Heart right ventricle (tissue), 16 donors: ENCODE data around the gene F10. TPM values are rescaled to one million over a fixed set of nuclear protein-coding genes. Genes with fewer than 3 reads are reported as not detected.

Source experiments
- ATAC-seq, 8 donors: fragments of 200-7000 bp; cut with Tn5 transposase; one replicate each; pipeline ENCODE4 v1.9.1; 2020; ENCODE audit warnings: mild to moderate bottlenecking in 8 of 8, moderate library complexity in 8 of 8, moderate number of reproducible peaks in 1 of 8
- DNase-seq, 2 donors: peaks; one replicate each; pipeline ENCODE4 v3.0.0-alpha.2; 2020
- H3K27ac ChIP-seq, 10 donors: fragments of 200-600 bp; sonication (generic) in 2 of 10; one replicate each; pipeline versions ENCODE4 v1.5.0 to v1.8.0; 2020 to 2022; ENCODE audit warnings: mild to moderate bottlenecking in 3 of 10
- H3K27me3 ChIP-seq, 7 donors: fragments of 200-600 bp; one replicate each; pipeline ENCODE4 v1.8.0; 2021 to 2022; ENCODE audit warnings: mild to moderate bottlenecking in 2 of 7
- H3K36me3 ChIP-seq, 9 donors: fragments of 200-600 bp; sonication (generic) in 1 of 9; one replicate each; pipeline versions ENCODE4 v1.5.0 to v1.8.0; 2020 to 2022; ENCODE audit warnings: mild to moderate bottlenecking in 2 of 9
- H3K4me1 ChIP-seq, 9 donors: fragments of 200-600 bp; sonication (generic) in 1 of 9; one replicate each; pipeline versions ENCODE4 v1.5.0 to v1.8.0; 2020 to 2022; ENCODE audit warnings: mild to moderate bottlenecking in 4 of 9
- H3K4me3 ChIP-seq, 10 donors: fragments of 200-600 bp; sonication (generic) in 2 of 10; one replicate each; pipeline versions ENCODE4 v1.5.0 to v1.8.0; 2020 to 2022; ENCODE audit warnings: mild to moderate bottlenecking in 7 of 10, moderate library complexity in 2 of 10
- H3K9me3 ChIP-seq, 11 donors: fragments of 200-600 bp in 10 of 11; sonication (generic) in 2 of 11; one replicate each; pipeline versions ENCODE4 v1.5.0 to v1.8.0; 2013 to 2022; ENCODE audit warnings: mild to moderate bottlenecking in 2 of 11, control low read depth in 1 of 11, moderate library complexity in 1 of 11
- CTCF ChIP-seq, 9 donors: fragments of 200-600 bp; sonication (generic) in 2 of 9; IDR thresholded peaks; one replicate each; pipeline versions ENCODE4 v1.5.0 to v1.8.0; 2021 to 2022; ENCODE audit warnings: antibody characterized with exemption in 9 of 9, mild to moderate bottlenecking in 5 of 9, moderate library complexity in 1 of 9
- WGBS, 2 donors: extraction: QIAGEN DNeasy Blood & Tissue Kit; methylation state at CpG; one replicate each; pipeline ENCODE4 v1.1.7; 2013; ENCODE audit warnings: inconsistent platforms in 1 of 2; 5-methylcytosine and 5-hydroxymethylcytosine counted together
- intact Hi-C, 10 donors: fragments of 100-400 bp; cut with DNase I; formaldehyde crosslinking; loops; one replicate each; pipeline versions ENCODE4 v1.11.1 to v1.14.2; 2022
- polyA plus RNA-seq, 2 donors: library from polyadenylated mRNA; stranded (reverse); fragments of 200-250 nt; gene quantifications; one replicate each; pipeline ENCODE4 v1.2.3, GENCODE V29; 2013
- total RNA-seq, 10 donors: library from RNA; stranded (reverse); fragmentation: NEBNext Ultra II Directional in 3 of 10; extraction: Animal tissue kit (Norgen Biotek cat#: 25700) in 3 of 10; gene quantifications; one replicate each; pipeline versions ENCODE4 v1.2.1 to v1.2.4, GENCODE V29; 2021 to 2023
- donor health status: Arrhythmogenic right ventricular cardiomyopathy.
- donor health status: ischemic (EF 13 %, LVEDD 7.1; RV severe dilation, severe dysfunction).
- donor health status: healthy with polysubstance abuse.
- donor health status: DM: no; HTN: yes; CAD: no.
- donor health status: DM: no; HTN: no; CAD: no.
- donor health status: ischemic (EF 25% LVEDD 6.9; RV normal size, moderate dysfunction).
- donor health status: ischemic (EF 25% LVEDD 5.7; RV mildly dilated, moderate dysfunction).
- donor health status: healthy.
- donor health status: DM: yes; HTN: yes; CAD: no.
- donor health status: Ischemic cardiomyopathy.
- donor health status: ischemic (EF 35%, LVEDD 5.7; RV mildly dilated, moderate dysfunction).
- donor health status: nonischemic (EF 11% LVEDD 7.7; RV severe dilation, severe dysfunction).
- donor health status: DM: yes; HTN: yes; CAD: no.
- donor health status: PGD.
- donor health status: ischemic (EF 29% LVEDD 5.4; RV normal size, mild dysfunction).
- donor health status: nonischemic (EF 23%, LVEDD 6.1; RV moderate dilation, normal function).

F10 gene
- total and polyA plus RNA-seq, 12 donors, result 1.7 to 15.1 (median 6.3) TPM

GRCh38 chr13:113155201-113155600 is 32.6 kb downstream of the F10 start:
- H3K4me3 ChIP-seq, result no peak overlapping the region
- intact Hi-C loops, result loop anchor here in 2 of 10 donors (10.0 kb wide), 2 partner anchors 60 to 120 kb away; no protein-coding TSS in a partner anchor
- peaks cover 0 to 21% (median 11%) of the 10 kb centered on the region in 7 donors for H3K27me3 ChIP-seq
- WGBS, 2 donors, result 80 to 89% methylated on average over 3 of the region's 3 CpGs
- peaks cover 0 to 10% (median 0%) of the 10 kb centered on the region in 11 donors for H3K9me3 ChIP-seq
- TF ChIP-seq CTCF (IDR thresholded peaks at IDR 0.05), result no peak
- H3K4me1 ChIP-seq, result peaks cover 8 to 25% (median 12%) of the 10 kb centered on the region in 9 donors
- DNase-seq (no peak), ATAC-seq (no peak)
- no peaks in the 10 kb centered on the region for H3K36me3 ChIP-seq
- H3K27ac ChIP-seq, result no peak overlapping the region

GRCh38 chr13:113155982-113156655 is 33.5 kb downstream of the F10 start:
- no peak overlapping the region for H3K4me3 ChIP-seq
- no peak overlapping the region for H3K27ac ChIP-seq
- H3K27me3 ChIP-seq, result peaks cover 0 to 29% (median 20%) of the 10 kb centered on the region in 7 donors
- no peaks in the 10 kb centered on the region for H3K36me3 ChIP-seq
- H3K9me3 ChIP-seq, result peaks cover 0 to 10% (median 0%) of the 10 kb centered on the region in 11 donors
- DNase-seq, result no peak
- WGBS, 2 donors, result 88 to 90% methylated on average over 9 of the region's 9 CpGs
- ATAC-seq, result no peak
- intact Hi-C loops, result loop anchor here in 2 of 10 donors (10.0 kb wide), 2 partner anchors 59 to 121 kb away; no protein-coding TSS in a partner anchor
- peaks cover 8 to 25% (median 12%) of the 10 kb centered on the region in 9 donors for H3K4me1 ChIP-seq
- no peak for TF ChIP-seq CTCF (IDR thresholded peaks at IDR 0.05)

- Histone ChIP-seq H3K27me3 (peaks cover 0 to 27% (median 25%) of the 10 kb centered on the region in 7 donors), H3K36me3 (no peaks in the 10 kb centered on the region), H3K4me3 (no peak overlapping the region), H3K27ac (no peak overlapping the region), H3K9me3 (peaks cover 0 to 10% (median 0%) of the 10 kb centered on the region in 11 donors), H3K4me1 (peaks cover 8 to 18% (median 11%) of the 10 kb centered on the region in 9 donors)
- WGBS, 2 donors, result 58 to 65% methylated on average over 12 of the region's 12 CpGs
- no peak for ATAC-seq
- TF ChIP-seq CTCF (IDR thresholded peaks at IDR 0.05), result no peak
- DNase-seq, result no peak
- intact Hi-C loops, result loop anchor here in 2 of 10 donors (10.0 kb wide), 2 partner anchors 57 to 123 kb away; no protein-coding TSS in a partner anchor
Measured at GRCh38 chr13:113157206-113157928, 34.8 kb downstream of the F10 start.

GRCh38 chr13:113157929-113158747 is 35.5 kb downstream of the F10 start, which contains the start of gene PROZ:
Gene PROZ, plus strand, starts transcription at chr13:113158648. Its CDS starts 13 bp downstream, at chr13:113158661.
- TF ChIP-seq CTCF (IDR thresholded peaks at IDR 0.05), result no peak
- intact Hi-C loops, result loop anchor here in 2 of 10 donors (10.0 kb wide), 2 partner anchors 57 to 123 kb away; no protein-coding TSS in a partner anchor
- no peak for ATAC-seq

More at GRCh38 chr13:113157929-113158747, 35.5 kb downstream of the F10 start, which contains the start of gene PROZ:
- peaks cover 0 to 30% (median 26%) of the 10 kb centered on the region in 7 donors for H3K27me3 ChIP-seq
- no peak within 1 kb of the TSS for H3K4me3 ChIP-seq
- 65 to 66% methylated on average over 16 of the region's 16 CpGs for WGBS, 2 donors
- H3K4me1 ChIP-seq, result peaks cover 2 to 10% (median 5%) of the 10 kb centered on the region in 9 donors
- H3K9me3 ChIP-seq, result peaks cover 0 to 10% (median 0%) of the 10 kb centered on the region in 11 donors
- DNase-seq, result no peak
- no peak within 1 kb of the TSS for H3K27ac ChIP-seq
- H3K36me3 ChIP-seq, result no peaks in the 10 kb centered on the region
